GM21447 (cell line): Measurements from ENCODE around the gene ZNF454.

Experiments
- ATAC-seq: cut with Tn5 transposase; IDR thresholded peaks from one replicate; pipeline ENCODE4 v1.9.1; 2021; ENCODE audit not compliant: unreplicated experiment

Gene ZNF454

GRCh38 chr5:178940569-178941360 is at the start of gene ZNF454:
TSS of gene ZNF454 (plus strand) at chr5:178941198. CDS start at chr5:178942792, 1,594 bp downstream.
- ATAC-seq = no peak

GRCh38 chr5:178895615-178896571 is 45.1 kb upstream of the ZNF454 start, which contains the start of gene ZFP2:
TSS of gene ZFP2 (plus strand) at chr5:178895913. CDS start at chr5:178931314, 35,401 bp downstream.
- no peak for ATAC-seq

GRCh38 chr5:178899289-178899688 is 41.7 kb upstream of the ZNF454 start:
- no peak for ATAC-seq

GRCh38 chr5:178902849-178903248 is 38.1 kb upstream of the ZNF454 start:
- no peak for ATAC-seq

GRCh38 chr5:178931846-178932760 is 8.9 kb upstream of the ZNF454 start:
- no peak for ATAC-seq

GRCh38 chr5:178941361-178941760 is 363 bp downstream of the ZNF454 start:
- ATAC-seq = no peak

- no peak for ATAC-seq
These were observed 24.6 kb downstream of the ZNF454 start for GRCh38 chr5:178965465-178966055.

- ATAC-seq = no peak
These were observed 40.4 kb downstream of the ZNF454 start for GRCh38 chr5:178981381-178981780.

GRCh38 chr5:178982941-178983340 is 41.9 kb downstream of the ZNF454 start:
- ATAC-seq = no peak

GRCh38 chr5:178983728-178984127 is 42.7 kb downstream of the ZNF454 start:
- ATAC-seq = no peak

GRCh38 chr5:178984145-178985072 is 43.4 kb downstream of the ZNF454 start:
- no peak for ATAC-seq

- ATAC-seq = no peak
These were observed 45.4 kb downstream of the ZNF454 start for GRCh38 chr5:178986326-178986960.

- no peak for ATAC-seq
These were observed 47.6 kb downstream of the ZNF454 start for GRCh38 chr5:178988436-178989220.

GRCh38 chr5:178989311-178989710 is 48.3 kb downstream of the ZNF454 start:
- no peak for ATAC-seq

- no peak for ATAC-seq
These were observed 49.5 kb downstream of the ZNF454 start for GRCh38 chr5:178990491-178990890.

- ATAC-seq = no peak
These were observed 50.5 kb downstream of the ZNF454 start for GRCh38 chr5:178991190-178992145.
